HG03159 (cell line): ENCODE data around the gene SARNP.

ENCODE experiments used
- ATAC-seq: cut with Tn5 transposase; IDR thresholded peaks from one replicate; pipeline ENCODE4 v1.9.1; 2021; ENCODE audit warnings: mild to moderate bottlenecking, moderate library complexity; ENCODE audit not compliant: unreplicated experiment

SARNP gene

DNA sequence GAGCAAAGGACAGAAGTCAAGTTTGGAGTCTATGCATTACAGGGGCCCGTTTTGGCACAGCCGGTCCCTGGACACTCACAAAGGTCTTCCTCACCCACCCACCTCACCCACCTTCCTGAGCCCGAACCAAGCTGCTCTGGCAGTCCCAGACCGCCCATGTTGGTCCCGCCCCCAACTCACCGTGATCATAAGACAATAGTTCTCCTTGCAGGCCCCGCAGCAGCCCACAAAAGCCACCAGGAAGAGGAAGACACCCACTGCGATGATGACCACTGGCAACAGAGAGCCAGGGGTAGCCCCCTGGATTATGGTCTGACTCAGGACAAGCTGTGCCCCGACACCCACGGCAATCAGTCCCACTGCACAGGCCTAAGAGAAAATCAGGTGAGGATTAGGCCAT, 90.6 kb downstream of the SARNP start:
- ATAC-seq, result no peak

DNA sequence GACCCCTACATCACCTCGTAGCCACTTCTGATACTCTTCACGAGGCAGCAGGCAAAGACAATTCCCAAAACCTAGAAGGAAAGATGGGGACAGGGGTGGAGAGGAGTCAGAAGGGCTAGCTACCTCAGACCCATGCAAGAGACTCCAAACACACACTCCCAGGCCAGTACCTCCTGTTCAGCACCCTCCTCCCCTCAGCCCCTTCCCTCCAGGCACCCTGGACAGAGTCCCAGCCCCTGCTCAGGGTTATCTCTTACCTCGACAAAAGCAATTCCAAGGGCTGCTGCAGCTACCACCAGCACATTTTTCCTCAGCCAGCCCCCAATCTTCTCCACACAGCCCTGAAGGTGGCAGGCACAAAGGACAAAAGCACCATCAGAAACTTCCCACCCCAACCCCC, 92.0 kb downstream of the SARNP start:
- ATAC-seq, result no peak

DNA sequence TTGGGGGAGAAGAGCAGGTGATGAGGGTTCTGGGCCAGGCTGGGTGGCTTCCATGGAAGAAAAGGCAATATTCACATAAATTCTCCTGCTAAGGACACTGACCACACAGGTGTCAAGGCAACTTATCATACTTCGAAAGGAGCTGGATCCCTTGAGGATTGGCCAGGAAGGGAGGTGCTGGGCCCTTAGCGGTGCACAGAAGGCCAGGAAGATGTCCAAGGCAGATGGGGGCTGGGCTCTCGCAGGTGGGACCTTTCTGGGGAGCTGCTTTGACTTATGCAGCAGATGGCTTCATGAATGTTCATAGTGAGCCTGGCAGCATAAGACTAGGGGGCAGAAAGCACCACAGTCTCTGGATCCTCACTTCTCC, 92.6 kb downstream of the SARNP start:
- ATAC-seq, result no peak

DNA sequence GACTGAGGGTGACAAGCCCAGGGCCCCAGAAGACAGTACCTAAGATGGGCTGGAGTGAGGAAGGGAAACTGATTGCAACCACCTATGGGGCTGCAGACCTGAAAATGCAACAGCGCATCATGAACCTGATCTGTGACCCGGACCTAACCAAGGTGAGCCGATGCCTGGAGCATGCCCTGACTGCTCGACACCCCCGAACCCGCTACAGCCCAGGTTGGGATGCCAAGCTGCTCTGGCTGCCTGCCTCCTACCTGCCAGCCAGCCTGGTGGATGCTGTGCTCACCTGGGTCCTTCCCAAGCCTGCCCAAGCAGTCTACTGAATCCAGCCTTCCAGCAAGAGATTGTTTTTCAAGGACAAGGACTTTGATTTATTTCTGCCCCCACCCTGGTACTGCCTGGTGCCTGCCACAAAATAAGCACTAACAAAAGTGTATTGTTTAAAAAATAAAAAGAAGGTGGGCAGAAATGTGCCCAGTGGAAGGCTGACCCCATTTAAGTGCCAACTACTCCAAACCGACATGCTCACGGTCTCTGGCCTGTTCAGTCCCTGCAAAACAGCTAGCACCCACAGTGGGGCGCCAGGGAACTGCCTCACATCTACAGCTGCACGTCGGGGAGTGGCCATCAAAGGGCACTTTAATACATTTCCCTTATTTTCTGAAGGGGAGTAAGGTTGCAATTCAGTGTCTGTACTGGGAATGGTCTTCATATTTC, 93.1 kb downstream of the SARNP start:
- peak; percentile 38 for ATAC-seq

DNA sequence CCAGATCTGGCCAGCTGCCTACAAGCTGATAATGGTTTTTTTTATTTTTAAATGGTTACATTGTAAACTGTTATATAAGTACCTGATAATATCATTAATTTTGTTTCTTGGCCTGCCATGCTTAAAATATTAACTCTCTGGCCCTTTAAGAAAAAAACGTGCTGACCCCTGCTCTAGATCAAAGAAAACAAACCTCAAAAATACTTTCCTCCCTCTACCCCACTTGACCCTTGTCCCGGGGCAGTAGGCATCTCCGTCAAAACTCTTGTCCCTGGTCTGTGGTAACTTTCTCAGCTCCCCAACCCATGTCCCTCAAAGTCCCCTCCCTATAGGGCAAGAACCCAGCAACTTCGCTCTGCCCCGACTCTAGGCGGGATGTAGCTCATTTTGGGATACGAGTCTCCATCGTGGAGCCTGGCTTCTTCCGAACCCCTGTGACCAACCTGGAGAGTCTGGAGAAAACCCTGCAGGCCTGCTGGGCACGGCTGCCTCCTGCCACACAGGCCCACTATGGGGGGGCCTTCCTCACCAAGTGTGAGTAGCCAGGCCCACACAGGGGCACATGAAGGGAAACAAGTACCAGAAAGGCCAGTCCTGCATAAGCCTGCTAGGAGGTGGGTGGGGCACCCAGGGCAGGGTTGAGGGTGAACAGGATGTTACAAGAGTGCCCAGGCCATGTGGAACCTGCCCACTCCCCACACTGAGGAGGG, 93.9 kb downstream of the SARNP start:
- ATAC-seq, result no peak

DNA sequence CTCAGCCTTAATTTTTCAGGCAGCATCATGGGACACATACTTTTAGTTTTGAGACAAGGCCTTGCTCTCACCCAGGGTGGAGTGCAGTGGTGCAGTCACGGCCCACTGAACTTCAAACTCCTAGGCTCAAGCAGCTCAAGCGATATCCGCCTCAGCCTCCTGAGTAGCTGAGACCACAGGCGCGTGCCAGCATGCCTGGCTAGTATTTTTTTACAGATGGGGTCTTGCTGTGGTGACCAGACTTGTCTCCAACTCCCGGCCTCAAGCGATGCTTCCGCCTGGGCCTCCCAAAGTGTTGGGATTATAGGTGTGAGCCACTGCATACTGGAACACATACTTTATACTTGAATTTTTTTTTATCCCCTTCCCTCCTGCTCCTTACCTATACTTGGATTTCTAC, 94.6 kb downstream of the SARNP start:
- ATAC-seq, result no peak

DNA sequence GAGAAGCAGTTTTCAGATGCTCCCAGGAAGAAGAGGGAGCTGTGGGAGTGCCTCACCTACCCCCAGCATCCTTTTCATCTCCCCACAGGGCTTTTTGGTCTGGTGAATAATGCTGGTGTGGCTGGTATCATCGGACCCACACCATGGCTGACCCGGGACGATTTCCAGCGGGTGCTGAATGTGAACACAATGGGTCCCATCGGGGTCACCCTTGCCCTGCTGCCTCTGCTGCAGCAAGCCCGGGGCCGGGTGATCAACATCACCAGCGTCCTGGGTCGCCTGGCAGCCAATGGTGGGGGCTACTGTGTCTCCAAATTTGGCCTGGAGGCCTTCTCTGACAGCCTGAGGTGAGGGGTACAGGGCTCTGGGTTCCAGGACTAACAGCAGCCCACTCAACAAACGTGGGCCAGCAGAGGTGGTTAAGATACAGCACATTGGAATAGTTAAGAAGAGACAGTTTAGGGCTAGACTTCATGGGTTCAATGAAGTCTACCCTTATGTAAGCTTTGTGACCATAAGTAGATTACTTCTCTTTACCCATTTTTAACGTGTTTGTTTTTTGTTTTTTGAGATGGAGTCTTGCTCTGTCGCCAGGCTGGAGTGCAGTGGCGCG, 95.8 kb downstream of the SARNP start:
- no peak for ATAC-seq

DNA sequence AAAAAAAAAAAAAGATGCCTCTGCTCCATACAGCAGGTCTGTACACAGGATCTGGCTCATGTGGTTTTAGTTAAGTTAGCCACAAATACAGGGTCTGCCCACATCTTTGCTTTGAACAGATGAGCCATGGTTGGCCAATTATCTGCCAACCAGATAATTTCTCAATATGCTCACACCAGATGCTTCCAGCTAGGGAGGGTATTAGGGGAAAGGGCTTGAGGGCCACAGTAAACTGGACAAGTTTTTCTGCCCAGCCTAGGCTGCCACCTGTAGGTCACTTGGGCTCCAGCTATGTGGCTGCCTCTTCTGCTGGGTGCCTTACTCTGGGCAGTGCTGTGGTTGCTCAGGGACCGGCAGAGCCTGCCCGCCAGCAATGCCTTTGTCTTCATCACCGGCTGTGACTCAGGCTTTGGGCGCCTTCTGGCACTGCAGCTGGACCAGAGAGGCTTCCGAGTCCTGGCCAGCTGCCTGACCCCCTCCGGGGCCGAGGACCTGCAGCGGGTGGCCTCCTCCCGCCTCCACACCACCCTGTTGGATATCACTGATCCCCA, 96.6 kb downstream of the SARNP start:
- no peak for ATAC-seq

DNA sequence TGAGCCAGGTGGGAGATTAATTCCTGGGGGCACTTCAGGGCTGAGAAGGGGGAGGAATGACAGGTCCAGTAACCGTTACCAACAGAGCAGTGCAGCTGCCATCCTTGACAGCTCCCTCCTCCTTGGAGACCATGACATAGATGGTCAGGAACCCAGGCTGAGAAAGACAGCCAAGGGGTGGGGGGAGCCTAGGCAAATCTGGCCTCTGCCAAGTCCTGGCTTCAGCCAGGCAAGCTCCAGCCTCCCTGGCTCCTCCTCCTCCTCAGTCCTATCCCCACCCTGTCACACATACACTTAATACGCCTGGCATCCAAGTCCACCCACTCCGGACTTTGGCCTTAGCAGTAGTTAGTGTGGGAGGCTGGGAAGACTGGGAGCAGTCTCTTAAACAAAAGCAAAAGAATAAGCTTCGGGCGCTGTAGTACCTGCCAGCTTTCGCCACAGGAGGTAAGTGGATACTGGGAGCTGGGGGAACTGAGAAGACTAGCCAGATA, 97.4 kb downstream of the SARNP start, which contains the start of gene RDH5:
TSS of gene RDH5 (plus strand) at position 323 of the 494 bp plus-strand sequence. CDS start 792 bp downstream, outside the sequence.
- no peak for ATAC-seq

DNA sequence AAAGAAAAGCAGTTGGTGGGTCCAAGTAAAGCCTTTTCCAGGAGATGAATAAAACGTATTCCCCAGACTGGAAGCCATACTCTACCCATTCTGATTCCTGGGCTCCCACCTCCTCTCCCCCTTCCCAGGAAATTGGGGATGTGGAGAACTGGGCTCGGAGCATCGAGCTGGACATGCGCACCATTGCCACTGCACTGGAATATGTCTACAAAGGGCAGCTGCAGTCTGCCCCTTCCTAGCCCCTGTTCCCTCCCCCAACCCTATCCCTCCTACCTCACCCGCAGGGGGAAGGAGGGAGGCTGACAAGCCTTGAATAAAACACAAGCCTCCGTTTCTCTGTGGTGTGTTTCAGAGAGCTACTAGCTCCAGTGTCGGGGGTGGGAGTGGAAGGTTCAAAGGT, 98.2 kb downstream of the SARNP start:
- no peak for ATAC-seq

DNA sequence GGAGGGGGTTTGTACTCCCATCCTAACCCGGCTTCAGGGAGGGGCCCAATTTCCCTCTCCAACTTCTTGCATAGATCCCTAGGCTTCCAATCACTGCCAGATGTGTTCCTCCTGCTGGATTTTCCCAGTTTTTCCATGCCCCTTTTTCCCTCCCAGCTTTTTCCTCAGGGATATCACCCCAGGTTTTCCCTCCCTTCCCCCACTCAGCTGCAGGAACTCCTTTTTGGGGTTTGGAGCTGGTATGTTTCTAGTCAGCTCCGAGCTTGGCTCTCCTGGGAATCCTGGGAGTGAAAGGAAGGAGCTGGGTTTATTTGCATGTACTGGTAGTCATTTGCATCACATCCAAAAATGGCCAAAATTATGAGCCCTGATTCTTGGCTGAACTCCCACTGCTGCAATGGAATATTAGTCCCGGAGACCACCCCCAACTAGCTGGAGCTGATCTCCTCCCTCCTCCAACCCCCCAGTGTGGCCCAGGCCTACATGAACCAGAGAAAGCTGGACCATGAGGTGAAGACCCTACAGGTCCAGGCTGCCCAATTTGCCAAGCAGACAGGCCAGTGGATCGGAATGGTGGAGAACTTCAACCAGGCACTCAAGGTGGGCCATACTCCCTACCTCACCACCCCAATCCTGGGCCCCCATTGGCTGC, 98.8 kb downstream of the SARNP start:
- ATAC-seq, result no peak

DNA sequence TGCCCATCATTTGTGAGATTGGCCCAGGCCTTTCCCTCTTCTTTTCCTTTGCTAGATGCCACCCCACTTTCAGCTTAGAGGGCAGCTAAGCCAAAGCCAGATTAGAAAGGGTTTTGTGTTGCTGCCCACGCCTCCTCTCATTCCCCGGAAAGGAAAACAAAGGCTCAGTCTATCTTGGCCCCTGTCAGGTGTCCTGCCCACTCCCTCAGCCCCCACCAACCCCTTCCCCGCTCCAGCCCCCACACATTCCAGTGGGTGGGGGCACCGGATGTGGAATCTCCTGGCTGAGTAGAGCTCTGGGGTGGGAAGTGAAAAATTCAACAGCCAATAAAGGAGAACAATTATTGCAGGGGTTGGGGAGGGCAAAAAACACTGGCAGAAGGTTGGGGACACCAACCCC, 99.5 kb downstream of the SARNP start:
- no peak for ATAC-seq

DNA sequence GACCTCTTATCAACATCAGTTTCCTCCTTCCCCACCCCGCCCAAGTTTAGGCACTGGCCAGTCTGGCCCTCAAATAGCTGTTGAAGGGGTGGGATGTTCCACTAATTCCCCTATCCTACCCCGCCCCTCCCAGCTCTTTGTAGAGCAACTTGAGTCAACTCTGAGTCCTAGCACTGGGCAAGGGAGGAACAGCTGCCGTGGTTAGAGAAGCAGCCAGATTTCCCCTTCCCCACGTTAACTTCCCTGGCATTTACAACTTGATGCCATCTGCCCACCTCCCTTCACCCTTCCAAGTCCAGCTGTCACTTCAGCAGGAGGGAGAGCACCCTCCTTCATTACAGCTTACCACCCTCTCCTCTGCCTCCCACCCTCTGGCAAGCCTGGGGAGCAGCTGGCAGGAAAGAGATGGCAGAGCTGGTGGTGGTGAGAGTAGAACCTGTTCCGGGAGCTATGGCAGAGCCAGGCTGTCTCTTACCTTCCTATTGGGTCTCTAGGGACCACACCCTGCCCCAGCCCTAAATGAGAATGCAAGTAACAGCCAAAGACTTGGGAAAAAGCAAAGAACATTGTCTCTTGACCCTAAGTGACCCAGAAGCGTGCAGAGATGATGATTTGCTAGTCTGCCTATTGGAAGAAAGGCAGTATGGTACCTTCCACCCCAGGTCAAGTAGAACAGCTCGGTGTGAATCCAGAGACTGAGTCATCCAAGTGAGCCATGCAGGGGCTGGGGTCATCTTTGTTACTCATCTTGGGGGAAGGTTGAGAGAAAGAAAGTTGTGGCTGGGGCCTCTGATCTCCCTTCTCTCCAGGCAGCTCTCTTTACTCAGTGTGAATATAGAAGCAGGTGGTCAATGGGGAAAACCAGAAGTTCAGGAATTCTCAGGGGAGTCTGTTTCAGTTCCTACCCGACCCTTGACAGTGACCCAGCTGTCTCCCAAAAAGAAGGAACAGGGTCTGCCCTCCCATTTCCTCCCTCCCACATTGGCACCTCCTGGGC, 100.2 kb downstream of the SARNP start:
- no peak for ATAC-seq

DNA sequence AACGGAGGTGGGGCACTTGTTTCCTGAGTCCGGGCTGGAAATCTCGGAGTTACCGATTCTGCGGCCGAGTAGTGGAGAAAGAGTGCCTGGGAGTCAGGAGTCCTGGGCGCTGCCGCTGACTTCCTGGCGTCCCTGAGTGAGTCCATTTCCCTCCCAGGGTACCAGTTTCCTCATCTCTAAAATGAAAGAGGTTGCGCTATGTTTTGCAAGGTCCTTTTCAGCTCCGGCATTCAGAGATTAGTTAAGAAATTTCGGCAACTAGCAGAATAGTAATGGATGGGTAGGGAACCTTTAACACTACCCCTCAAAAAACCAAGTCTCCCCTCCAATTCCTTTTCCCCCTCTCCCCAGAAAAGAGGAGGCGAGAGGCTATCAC, 101.0 kb downstream of the SARNP start:
- peak; percentile 0 for ATAC-seq

DNA sequence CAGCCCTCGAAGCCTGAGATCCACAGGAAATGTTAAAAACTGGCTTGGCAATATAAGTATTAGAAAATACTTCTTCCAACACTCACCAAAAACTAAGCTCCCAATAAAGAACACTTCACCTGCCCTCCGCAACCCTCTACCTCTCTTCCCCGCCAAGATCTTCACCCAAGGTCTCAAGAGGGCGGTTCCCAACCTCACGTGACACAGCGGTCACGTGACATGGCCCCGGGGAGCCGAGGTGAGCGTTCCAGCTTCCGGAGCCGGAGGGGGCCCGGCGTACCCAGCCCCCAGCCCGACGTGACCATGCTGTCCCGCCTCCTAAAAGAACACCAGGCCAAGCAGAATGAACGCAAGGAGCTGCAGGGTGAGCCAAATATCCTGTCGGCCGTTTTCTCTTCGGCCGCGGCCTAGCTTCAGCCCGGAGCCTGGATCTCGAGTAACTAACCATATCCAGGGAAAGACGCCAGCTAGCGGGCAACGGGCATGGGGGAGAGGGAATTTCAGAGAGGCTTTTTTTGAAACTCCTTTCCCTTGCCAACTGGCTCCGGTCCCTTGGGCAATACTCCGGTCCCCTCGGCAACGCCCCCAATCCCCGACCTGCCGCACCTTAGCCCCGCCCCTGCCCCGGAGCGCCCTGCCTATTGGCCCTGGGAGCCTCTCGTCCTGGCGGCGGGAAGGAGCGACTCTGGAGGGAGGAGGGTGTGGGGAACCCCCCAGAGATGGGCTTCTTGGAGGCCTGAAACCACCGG, 101.5 kb downstream of the SARNP start, which contains the start of gene BLOC1S1:
TSS of gene BLOC1S1 (plus strand) at position 214 of the 749 bp plus-strand sequence. CDS start at position 220, 6 bp downstream.
- ATAC-seq, result peak; percentile 92

DNA sequence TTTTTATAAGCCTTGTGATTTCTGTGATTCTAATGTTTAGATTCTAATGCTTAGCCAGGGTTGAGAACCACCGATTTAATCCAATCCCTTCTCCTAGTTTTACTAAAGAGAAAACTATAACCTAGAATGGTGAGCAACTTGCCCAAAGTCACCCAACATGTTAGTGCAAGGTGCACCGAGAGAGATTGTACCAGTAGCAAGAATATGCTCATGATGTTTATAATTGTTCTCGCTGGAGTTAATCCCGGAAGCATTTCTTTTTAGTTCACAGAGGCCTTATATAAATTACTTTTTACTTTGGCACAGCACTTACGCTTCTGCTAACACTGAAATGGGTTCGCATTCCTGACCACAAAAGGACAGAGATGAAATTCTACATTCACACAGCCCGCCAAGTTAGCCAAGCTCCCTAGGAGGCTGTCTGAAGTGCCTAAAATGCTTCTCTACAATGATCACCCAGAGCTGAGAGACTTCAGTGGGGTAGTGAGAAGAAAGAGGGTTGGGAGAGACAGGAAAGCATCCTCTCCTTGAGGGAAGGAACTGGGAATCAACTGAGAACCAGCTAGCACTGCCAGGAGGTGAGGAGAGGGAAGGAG, 102.3 kb downstream of the SARNP start:
- ATAC-seq, result no peak

DNA sequence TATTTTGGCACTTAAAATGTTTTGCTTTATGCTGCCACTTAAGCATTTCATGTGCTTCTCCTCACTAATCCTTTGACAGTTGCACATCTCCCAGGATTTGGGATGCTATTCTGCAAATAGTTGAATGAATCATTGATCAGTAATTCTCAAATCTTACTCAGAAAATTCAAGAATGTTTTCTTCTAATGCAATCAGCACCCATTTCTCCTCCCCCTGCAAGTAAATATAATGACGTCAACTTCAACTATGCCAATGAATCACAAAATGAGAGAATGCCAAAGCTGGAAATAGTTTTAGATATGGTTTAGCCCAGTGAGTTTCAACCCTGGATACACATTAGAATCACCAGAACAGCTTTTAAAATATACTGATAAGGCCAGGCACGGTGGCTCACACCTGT, 103.8 kb downstream of the SARNP start:
- no peak for ATAC-seq

DNA sequence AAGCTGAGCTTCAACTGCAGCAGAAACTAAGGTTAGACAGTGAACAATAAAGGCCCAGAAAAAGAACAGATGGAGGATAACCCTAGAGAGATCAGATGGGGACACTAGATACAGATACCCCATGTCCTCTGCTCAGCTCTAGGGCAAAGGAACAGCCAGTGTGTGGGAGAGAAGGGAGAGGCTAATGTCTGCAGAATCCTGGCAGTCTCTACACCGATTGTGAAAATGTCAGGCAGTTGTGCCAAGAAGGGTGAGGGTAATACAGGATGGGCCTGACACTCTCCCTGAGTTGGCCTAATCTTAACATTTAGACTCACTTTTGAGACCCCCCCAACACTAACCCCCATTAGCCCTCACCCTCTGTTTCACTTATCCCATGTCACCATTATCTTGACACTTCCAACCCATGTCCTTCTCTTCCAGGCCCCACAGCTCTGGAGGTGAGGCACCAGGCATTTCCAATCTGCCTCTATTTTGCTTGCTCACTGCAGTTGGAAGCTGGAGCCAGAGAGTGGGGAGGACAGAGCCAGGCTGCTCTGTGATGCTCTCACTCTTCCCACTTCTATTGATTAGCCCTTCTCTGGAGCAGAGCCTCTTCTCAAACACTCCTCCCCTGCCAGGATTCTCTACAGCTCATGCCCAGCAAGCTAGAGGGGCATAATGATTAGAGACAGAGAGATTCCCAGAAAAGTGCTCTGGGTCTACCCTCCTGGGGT, 104.7 kb downstream of the SARNP start:
- ATAC-seq, result no peak
